ENCODE measurements around the gene TBC1D17. TPM values are rescaled to one million over a fixed set of nuclear protein-coding genes. Genes with fewer than 3 reads are reported as not detected.

Gene TBC1D17
- total RNA-seq, 4 donors from 2014 or later, result 25.1 to 41.9 (median 37.3) TPM

DNA sequence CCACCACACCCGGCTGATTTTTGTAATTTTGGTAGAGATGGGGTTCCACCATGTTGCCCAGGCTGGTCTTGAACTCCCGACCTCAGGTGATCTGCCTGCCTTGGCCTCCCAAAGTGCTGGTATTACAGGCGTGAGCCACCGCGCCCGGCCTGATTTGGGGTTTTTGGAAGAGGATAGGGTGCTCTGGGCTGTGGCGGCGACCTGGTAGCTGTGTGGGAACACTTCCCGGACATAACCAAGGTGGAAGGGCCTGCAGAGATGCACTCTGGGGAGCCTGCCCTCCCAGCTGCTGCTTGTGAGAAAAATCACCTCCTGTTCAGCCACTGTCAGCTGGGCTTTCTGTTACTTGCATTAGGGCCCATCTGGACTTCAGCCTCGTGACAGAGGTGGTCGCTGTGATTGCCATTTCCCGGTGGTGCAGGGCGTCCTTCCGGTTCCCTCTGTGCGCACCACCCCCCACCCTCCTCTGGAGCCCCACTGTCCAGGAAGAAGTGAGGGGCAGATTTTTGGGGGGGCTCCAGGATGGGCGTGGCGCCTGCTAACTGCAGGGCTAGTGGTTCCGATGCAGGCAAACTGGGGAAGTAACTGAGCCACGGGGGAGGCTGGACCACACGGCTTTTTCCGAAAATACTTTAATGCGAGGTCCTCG lies 11.7 kb downstream of the TBC1D17 start:
- WGBS, 2 donors (ENCODE audit: low coverage in 1 of 2), result 67 to 93% methylated on average over 1 to 2 of the region's 23 CpGs
- Histone ChIP-seq H3K4me3 (no peak overlapping the region), H3K27ac (no peak overlapping the region), H3K27me3 (peaks cover 34% of the 10 kb centered on the region), H3K9me3 (no peaks in the 10 kb centered on the region), H3K4me1 (peaks cover 0 to 17% (median 11%) of the 10 kb centered on the region in 3 donors), H3K36me3 (peaks cover 0 to 52% of the 10 kb centered on the region in 2 donors)
- TF ChIP-seq EP300 (IDR thresholded peaks at IDR 0.05) (no peak), POLR2AphosphoS5 (IDR thresholded peaks at IDR 0.05) (no peak), POLR2A (IDR thresholded peaks at IDR 0.05) (no peak)
- TF ChIP-seq, protein P1, sequence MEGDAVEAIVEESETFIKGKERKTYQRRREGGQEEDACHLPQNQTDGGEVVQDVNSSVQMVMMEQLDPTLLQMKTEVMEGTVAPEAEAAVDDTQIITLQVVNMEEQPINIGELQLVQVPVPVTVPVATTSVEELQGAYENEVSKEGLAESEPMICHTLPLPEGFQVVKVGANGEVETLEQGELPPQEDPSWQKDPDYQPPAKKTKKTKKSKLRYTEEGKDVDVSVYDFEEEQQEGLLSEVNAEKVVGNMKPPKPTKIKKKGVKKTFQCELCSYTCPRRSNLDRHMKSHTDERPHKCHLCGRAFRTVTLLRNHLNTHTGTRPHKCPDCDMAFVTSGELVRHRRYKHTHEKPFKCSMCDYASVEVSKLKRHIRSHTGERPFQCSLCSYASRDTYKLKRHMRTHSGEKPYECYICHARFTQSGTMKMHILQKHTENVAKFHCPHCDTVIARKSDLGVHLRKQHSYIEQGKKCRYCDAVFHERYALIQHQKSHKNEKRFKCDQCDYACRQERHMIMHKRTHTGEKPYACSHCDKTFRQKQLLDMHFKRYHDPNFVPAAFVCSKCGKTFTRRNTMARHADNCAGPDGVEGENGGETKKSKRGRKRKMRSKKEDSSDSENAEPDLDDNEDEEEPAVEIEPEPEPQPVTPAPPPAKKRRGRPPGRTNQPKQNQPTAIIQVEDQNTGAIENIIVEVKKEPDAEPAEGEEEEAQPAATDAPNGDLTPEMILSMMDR (IDR thresholded peaks at IDR 0.05), result no peak
- ATAC-seq, result no peak

DNA sequence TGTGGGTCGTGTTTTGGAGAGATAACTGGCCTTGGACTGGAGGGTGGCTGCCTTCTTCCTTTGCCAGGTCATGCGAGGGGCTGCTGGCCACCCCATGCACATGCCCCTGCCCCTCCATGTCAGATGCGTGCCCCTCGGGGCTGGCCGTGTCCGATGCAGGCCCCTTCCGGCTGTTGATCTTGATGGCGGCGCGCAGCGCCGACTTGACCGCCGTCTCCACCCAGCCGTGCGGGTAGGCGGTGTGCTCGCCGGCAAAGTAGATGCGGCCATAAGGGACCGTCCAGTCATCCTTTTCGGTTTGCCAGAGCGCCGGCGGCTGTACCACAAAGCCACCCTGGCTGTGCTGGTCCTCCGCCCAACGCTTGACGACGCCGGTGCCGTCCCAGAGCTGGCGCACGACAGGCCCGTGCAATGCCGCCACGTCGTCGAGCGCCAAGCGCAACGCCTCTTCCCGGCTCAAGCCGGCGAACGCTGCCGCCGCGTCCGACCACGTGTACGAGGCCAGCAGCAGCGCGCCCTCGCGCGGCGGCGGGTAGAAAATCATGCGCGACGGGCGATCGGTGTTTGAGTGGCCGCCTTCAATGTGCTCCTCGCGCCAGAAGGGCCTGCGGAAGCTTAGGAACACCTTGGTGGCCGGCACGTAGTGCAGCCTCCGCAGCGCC lies 12.3 kb downstream of the TBC1D17 start:
- 79% methylated on average over 7 of the region's 71 CpGs; no CpG with 5 or more reads in 1 of the 2 donors for WGBS, 2 donors (ENCODE audit: low coverage in 1 of 2)
- ATAC-seq, result peak; percentile 79

DNA sequence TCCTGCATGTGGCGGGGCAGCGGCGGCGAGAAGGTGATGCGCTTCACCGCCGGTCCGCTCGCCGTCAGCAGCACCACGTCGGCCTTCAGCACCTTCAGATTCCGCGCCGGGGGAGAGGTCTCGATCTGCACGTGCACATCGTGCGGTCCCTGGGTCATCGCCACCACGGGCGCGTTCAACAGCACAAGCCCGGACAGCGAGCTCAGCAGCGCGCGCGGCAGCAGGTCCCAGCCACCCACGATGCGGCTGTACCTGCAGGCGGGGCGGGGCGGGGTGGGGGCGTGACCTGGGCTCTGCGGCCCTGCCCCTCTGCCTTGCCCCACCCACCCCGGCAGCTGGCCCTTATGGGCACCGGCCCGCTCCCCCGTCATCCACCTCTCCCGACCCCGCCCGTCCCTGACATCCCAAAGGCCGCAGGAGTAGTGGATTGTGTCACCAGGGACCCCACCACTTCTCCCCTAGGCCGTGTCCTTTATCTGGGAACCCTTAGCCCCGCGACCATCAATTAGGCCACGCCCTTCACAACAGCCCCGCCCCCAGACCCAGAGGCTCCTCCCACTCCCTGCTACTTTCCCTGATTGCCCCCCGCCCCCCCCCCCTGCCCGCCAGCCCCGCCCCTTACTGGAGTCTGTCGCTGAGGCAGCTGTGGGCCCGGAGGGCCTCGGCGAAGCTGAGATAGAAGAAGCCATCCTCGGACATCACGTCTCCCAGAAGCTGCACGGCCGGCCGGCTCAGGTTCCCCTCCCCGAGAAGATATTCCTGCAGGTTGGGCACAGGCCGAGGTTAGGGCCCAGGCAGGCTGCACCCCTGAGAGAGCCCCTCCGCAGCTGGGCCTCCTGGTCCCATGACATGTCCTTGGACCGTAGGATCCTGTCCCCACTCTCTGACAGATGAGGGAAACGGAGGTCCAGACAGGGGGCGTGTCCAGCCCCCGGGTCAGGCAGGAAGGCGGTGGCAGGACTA lies 13.1 kb downstream of the TBC1D17 start:
- Histone ChIP-seq H3K27me3 (peaks cover 34% of the 10 kb centered on the region), H3K27ac (no peak overlapping the region), H3K4me3 (peak overlapping the region in 1 of 2 donors; percentile 35), H3K36me3 (peaks cover 0 to 37% of the 10 kb centered on the region in 2 donors), H3K9me3 (no peaks in the 10 kb centered on the region), H3K4me1 (peaks cover 0 to 17% (median 11%) of the 10 kb centered on the region in 3 donors)
- ATAC-seq, result peak; percentile 40
- no peak for TF ChIP-seq POLR2A (IDR thresholded peaks at IDR 0.05)
- no peak for TF ChIP-seq EP300 (IDR thresholded peaks at IDR 0.05)
- TF ChIP-seq, protein P1 (IDR thresholded peaks at IDR 0.05), result no peak
- TF ChIP-seq POLR2AphosphoS5 (IDR thresholded peaks at IDR 0.05), result no peak
- WGBS, 2 donors (ENCODE audit: low coverage in 1 of 2), result 6 to 8% methylated on average over 4 to 7 of the region's 69 CpGs

More for the DNA sequence above, 12.3 kb downstream of the TBC1D17 start:
- Histone ChIP-seq H3K9me3 (no peaks in the 10 kb centered on the region), H3K4me3 (peak overlapping the region in 1 of 2 donors; percentile 35), H3K36me3 (peaks cover 0 to 46% of the 10 kb centered on the region in 2 donors), H3K27me3 (peaks cover 34% of the 10 kb centered on the region), H3K4me1 (peaks cover 0 to 17% (median 11%) of the 10 kb centered on the region in 3 donors), H3K27ac (no peak overlapping the region)
- TF ChIP-seq EP300 (IDR thresholded peaks at IDR 0.05) (no peak), POLR2A (IDR thresholded peaks at IDR 0.05) (no peak), POLR2AphosphoS5 (IDR thresholded peaks at IDR 0.05) (peak; percentile 55)
- TF ChIP-seq, protein P1 (IDR thresholded peaks at IDR 0.05), result peak in 3 of 4 experiments; percentile 72 to 81 (median 79)

DNA sequence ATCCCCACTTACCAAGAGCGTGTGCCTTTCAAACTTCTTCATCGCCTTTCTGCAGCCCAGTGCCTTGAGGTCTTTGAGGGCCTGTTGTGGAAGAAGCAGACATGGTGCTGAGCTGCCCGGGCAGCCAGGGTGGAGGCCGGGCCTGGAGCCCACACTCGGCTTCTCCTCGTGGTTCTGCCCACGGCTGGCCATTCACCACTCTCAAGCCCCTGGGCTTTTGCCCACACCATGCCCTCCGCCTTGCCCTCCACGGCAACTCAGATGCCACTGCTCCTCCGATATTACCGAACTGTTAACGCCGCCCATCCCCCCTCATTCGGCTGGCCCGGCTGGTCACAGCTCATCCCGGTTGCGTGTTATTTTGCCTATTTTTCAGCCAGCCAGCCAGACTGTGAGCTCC lies 13.9 kb downstream of the TBC1D17 start:
- peaks cover 0 to 30% of the 10 kb centered on the region in 2 donors for H3K36me3 ChIP-seq
- ATAC-seq, result no peak
- H3K27me3 ChIP-seq, result peaks cover 34% of the 10 kb centered on the region
- no peak overlapping the region for H3K27ac ChIP-seq
- 52 to 82% methylated on average over 7 to 14 of the region's 17 CpGs for WGBS, 2 donors (ENCODE audit: low coverage in 1 of 2)
- no peaks in the 10 kb centered on the region for H3K9me3 ChIP-seq
- TF ChIP-seq POLR2A (IDR thresholded peaks at IDR 0.05), result no peak
- no peak for TF ChIP-seq POLR2AphosphoS5 (IDR thresholded peaks at IDR 0.05)
- TF ChIP-seq EP300 (IDR thresholded peaks at IDR 0.05), result no peak
- TF ChIP-seq, protein P1 (IDR thresholded peaks at IDR 0.05), result no peak
- no peak overlapping the region for H3K4me3 ChIP-seq
- peaks cover 0 to 17% (median 11%) of the 10 kb centered on the region in 3 donors for H3K4me1 ChIP-seq
